IPS DF 4.7 (cell line): ENCODE measurements around the gene MOSMO.
"Not testable (repeated sequence)": the region's sequence is repeated elsewhere in the genome, so short reads cannot be mapped to it uniquely, and the experiment has no call there.

Experiments used
- DNase-seq: peaks from one replicate; pipeline ENCODE4 v3.0.0-alpha.2; 2013; ENCODE audit warnings: low spot score; ENCODE audit errors: extremely low read depth

MOSMO gene

DNA sequence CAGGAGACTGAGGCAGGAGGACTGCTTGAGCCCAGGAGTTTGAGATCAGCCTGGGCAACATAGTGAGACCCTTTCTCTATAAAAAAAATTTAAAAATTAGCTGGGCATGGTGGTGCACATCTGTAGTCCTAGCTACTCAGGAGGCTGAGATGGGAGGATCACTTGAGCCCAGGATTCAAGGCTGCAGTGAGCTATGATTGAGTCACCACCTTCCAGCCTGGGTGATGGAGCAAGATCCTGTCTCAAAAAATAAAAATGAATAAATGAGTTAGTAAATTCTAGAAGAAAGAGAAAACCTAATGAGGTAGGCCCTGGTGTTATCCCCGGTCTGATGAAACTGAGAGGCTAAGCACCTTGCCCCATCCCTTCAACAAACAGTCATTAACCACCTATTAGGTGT lies 5.9 kb upstream of the MOSMO start:
- not testable (repeated sequence) for DNase-seq

DNA sequence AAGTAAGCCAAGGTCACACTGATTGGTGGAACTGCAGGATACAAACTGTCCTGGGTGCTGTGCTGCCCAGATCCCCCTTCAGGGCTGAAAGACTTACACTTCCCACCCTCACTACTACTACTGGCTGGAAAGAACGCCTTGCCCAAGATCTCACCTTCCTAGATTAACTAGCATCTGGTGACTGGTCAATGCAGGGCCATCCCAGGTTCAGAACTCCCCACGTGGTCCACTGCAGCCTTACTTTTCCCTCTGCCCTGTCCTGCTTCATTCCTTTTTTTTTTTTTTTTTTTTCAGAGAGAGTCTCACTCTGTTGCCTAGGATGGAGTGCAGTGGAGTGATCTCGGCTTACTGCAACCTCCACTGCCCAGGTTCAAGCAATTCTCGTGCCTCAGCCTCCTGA lies 4.7 kb upstream of the MOSMO start:
- no peak for DNase-seq

DNA sequence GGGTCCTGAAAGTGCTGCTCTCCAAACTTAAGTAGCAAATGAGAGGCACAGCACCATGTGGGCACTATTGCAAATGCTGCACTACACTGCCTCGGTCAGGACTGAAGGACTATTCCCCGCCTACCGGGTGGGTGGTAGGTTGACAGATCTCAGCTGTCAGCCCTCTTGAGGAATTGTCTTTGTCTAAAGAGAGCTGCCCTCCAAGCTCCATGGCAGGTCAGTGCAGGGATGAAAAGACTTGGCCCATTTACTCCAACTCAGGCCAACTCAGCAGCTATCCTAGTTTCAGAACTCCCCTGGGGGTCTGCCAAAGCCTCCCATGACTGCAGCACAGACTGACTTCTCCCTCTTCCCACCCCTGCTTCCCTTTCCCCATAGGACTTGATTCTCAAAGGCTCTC lies 3.6 kb upstream of the MOSMO start:
- no peak for DNase-seq

DNA sequence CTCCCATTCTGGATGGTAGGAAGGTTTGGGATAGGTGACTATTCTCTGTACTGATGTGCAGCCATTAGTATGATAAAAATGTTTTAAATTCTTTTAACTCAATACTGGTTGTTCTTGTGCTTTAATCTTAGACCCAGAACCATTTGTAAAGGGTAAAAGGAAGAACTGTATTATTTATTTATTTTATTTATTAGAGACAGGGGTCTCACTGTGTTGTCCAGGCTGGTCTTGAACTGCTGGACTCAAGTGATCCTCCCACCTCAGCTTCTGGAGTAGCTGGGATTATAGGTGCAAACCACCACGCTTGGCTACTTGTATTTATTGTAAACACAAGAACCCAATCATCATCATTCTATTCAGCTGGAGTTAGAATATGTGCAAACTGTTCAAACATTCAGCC lies 2.2 kb upstream of the MOSMO start:
- no peak for DNase-seq

DNA sequence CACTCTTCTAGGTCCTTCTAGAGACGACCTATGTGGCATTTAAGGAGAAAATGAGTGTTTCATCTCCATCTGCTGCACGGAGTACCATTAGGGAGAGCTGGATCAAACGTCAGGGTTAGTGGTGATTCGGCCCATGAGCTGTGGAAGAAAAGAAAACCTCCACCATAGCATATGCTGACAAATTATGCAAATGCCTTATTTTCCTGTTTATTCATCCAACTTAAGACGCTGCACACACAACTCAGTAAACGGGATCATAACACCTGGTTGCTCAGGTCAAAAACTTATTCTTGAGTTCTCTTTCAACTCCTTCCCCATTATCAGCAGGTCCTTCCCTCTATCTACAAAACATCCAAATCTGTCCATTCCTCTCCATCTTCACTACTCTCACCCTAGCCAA lies 1.3 kb upstream of the MOSMO start:
- no peak for DNase-seq

DNA sequence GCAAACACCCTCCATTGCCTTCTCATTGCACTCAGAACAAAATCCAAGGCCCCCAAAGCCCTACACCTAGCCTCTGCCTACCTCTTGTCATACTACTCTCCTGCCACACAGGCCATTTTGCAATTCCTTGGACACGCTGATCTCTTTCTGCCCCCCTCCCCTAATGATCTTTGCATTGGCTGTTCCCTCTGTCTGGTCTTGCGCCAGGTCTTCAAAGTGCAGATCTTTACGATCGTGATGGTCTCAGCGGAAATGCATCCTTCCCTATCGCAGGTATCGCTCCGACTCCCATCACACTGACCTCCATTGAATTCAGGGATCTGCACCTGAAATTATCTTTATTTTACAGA lies 777 bp upstream of the MOSMO start:
- DNase-seq = no peak

DNA sequence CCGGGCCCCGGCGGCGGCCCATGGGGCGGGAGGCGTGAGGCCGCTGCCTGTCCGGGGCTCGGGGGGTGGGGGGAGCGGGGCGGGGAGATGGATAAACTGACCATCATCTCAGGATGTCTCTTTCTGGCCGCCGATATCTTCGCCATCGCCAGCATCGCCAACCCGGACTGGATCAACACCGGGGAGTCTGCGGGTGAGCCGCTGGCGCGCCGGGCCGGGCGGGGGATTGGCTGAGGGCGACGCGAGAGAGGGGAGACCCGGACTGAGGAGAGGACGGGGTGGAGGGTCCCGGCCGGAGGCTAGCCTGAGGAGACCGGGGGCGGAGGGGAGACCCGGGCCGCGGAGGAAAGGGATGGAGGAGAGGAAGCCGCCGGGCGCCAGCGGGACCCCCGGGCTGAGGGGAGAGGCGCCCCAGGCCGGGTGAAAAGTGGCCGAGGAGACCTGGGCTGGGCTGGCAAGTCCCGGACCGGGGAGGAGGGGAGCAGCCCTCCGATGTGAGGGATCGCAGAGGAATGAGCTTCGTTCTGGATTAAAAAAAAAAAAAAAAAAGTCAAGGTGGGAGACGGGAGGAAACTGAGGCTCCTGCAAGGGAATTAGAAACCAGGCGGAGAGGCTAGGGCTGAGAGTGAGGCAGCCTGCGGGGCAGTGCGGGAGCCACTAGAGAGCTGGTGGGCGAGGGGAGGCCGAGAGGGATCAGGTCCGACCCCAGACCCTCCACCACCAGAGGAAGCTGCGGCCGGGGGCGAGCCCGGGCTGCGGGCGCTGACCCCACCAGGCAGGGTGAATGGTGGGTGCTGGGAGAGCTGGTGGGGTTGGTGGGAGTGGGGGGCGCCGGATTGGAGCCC lies 526 bp downstream of the MOSMO start:
- no peak for DNase-seq

DNA sequence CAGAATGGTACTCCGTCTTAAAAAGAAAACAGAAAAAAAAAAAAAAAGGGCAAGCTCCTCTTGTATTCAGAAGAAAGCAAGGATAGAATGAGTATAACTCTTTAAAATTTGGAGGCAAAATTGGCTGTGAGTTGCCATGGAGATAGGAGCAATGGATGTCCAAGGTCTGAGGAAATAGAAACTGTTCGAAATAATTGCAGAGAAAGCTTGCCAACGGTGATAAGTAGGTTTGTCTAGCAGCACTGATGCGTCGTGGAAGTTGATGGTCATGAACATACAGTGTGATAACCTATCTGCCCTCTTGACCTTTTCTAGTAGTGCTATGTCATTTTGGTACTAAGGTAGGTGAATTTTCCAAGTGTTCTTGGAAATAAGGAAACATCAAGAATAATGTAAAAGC lies 3.0 kb downstream of the MOSMO start:
- no peak for DNase-seq

DNA sequence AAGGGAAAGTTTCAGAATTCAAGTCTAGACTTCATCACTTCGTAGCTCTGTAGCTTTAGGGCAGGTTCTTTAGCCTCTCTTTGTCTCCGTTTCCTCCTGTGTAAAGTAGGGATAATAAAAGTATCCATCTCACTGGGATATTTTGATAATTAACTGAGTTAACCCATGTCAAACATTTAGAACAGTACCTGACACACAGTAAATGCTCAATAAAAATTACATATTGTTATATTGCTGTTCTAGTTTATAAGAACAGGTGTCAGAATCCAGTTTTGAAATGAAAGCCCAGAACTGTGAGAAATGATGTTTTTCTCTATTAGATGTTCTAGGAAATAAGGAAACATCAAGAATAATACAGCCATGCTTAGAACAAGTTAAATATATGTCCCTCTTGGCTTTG lies 4.3 kb downstream of the MOSMO start:
- no peak for DNase-seq

DNA sequence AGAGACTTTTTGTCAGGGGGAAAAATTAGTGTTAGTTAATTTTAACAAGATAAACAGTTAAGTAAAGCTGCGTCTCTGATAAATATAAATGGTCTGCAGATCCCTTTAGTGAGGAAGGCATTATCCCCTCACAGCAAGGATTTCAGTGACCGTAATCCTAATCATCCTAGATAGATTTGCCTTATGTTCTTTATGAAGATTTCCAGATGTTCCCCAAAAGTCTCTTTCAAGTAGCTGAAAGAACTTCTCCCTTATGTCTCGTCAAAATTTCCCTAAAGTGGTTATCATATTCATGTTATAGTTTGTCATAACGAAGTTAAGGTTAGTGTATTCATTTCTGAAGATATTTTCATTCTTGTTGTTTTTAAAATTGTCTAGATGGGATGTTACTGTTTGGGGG lies 5.6 kb downstream of the MOSMO start:
- DNase-seq = no peak

DNA sequence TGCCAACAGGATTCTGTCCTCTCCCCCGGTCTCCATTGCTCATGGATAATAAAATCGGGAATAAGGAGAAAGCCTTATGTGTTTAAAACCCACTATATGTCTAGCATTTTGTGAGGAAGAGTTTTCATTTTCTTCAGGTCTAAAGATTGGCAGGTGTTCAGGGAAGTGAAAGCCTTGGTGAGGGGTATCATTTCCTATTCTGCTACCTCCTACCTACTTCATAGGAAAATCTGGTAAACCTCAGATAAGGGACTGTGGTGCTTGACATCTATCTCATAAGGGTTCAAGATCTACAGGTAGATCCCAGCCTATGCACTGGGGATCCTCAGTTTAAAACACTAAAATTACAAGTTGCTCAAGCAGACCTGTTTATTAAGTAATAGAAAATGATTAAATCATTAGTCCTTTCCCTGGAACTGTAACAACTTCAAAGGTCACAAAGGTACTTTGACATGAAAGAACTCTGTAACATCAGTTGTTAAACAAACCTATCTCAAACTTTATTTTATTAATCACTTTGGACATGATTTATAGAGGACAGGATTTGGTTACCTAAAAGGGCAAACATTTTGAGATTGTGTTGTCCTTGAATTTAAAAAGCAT lies 6.5 kb downstream of the MOSMO start:
- no peak for DNase-seq

DNA sequence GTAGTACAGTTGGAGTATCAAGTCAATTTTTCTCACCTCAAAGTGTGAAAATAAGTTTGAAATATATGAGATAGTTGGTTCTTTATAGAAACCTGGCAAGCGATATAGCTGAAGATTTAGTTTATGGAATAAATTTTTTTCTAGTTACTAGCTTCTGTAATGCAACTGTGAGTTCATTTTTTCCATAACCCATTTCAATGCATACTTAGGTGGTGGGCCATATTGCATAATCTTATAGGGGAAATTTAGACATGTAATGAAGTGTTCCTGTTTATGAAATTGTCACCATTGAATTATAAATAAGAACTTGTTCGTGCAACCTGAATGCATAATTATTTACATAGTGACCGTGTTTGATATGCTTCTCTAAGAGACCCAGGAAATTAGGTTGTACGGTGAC lies 9.0 kb downstream of the MOSMO start:
- DNase-seq = no peak

DNA sequence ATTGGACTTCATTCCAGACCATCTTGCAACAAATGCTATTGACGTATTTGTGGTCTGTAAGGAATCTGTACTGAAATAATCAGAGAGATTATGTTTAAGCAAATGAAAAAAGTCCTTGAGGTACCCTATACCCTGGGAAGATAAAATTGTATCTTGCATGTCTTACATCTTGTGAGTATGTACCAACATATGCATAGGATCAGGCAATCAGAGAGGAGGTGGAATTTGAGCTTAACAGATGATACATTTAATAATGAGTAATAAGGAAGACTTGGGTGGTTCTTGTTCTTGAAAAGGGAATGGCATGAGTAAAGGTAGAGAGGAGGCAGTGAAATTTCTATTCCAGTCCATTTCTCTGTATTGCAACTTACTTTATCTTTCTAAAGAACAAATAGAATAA lies 10.6 kb downstream of the MOSMO start:
- DNase-seq = no peak

DNA sequence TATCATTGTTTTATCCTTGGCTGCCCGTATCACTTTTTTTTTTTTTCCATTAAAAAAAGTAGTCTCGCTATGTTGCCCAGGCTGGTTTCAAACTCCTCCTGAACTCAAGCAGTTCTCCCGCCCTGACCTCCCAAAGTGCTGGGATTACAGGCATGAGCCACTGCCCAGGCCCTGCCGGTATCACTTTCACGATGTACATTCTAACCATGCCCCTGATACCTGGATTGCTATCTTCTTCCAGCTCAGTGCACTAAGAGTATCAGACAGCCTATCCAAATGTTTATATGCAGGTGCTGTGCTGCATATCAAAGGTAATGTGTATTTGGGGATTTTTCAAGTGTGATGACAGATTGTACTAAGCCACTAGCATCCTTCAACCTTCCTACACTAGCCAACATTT lies 14.2 kb downstream of the MOSMO start:
- no peak for DNase-seq

DNA sequence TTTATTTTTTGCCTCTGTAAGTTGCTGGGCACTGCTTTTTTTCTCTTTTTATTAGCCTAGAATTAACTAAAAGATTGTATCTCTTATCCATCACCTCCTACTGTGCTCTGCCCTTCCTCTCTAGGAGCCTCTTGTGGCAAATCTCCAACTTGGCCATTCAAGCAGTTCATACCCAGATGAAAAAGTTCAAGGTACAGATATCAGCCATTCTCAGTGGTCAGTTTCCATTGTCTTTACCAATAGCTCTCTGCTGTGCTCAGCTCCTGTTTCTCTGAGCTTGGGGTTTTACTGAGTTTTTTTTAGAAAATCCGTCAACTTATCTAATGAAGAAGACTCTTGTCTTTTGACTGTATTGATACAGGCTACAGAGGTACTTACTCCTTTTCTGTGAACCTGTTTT lies 15.6 kb downstream of the MOSMO start:
- DNase-seq = no peak

DNA sequence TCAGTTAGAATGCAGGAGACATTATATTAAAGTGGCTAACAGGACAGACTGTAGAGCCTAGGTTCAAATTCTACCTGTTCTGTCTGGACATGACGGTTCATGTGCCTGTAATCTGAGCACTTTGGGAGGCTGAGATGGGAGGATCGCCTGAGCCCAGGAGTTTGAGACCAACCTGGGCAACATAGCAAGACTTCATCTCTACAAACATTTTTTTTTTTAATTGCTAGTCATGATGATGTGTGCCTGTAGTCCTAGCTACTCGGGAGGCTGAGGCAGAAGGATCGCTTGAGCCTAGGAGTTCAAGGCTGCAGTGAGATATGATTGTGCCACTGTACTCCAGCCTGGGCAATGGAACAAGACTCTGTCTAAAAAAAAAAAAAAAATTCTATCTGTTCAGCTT lies 16.9 kb downstream of the MOSMO start:
- DNase-seq = not testable (repeated sequence)

DNA sequence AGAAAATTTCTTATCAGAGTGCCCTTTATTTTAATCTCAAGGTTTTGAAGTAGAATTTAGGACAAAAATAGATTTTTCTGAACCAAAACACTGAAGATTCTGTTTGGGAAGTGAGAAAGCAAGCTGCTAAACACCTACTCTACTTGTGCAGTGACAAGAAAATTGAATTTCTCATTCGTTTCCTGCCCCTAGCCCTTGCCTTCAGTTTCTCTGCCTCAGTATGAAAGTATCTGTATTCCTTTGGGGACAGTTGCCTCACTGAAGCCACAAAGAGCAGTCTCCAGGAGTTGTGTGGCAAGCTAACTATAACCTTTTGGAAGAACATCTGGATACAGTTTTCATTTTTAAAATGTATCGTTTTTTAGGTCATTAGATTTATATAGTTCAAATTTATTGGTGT lies 19.7 kb downstream of the MOSMO start:
- no peak for DNase-seq

DNA sequence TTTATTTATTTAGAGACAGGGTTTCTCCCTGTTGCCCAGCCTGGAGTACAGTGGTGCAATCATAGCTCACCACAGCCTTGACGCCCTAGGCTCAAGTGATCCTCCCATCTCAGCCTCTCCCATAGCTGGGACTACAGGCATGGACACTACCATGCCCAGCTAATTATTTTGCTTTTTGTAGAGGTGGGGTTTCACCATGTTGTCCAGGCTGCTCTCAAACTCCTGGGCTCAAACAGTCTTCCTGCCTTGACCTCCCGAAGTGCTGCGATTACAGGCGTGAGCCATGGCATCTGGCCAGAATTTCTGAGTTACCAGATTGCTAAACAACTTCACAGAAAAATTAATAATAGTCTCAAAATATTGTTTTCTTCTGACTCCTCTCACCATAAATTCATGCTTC lies 21.7 kb downstream of the MOSMO start:
- DNase-seq = no peak

DNA sequence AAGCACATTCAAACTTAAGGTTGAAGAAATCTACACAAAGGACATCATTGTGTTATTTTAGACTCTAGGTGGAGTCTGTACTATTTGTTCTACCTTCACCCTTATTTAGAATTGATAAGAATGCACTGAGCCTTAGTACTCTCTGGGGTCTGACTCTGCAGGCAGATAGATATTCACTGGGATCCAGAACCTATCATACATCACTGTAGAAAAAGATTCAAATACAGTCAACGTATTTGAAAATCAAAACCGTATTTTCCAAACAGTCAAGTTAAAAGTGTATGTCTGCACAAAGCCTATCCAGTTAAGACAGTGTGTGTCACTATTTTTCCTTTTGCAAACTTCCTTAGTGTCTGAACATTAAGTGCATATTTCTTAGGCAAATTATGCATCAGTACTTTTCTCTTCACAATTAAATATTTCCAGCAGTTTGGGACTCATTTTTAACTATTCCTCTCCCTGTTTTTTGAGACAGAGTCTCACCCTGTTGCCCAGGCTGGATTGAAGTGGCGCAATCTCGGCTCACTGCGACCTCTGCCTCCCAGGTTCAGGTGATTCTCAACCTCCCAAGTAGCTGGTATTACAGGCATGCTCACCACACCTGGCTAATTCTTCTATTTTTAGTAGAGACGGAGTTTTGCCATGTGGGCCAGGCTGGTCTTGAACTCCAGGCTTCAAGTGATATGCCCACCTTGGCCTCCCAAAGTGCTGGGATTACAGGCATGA lies 22.3 kb downstream of the MOSMO start:
- DNase-seq = no peak

DNA sequence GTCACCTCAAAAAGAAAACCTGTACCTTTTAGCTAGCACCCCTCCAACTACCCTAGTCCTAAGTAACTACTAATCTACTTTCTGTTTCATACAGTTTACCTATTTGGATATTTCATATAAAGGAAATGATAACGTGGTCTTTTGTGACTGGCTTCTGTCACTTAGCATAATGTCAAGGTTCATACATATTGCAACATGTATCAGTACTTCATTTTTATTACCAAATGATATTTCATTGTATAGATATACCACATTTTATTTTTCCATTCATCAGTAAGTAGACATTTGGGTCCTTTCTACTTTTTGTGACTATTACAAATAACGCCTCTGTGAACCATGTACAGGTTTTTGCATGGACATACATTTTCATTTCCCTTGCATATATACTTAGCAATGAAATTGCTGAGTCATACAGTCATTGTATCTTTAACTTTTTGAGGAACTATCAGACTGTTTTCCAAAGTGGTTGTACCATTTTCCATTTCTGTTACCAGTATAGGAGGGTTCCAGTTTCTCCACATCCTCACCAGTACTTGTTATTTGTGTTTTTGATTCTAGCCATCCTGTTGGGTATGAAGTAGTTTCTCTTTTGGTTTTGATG lies 23.7 kb downstream of the MOSMO start:
- DNase-seq = no peak

DNA sequence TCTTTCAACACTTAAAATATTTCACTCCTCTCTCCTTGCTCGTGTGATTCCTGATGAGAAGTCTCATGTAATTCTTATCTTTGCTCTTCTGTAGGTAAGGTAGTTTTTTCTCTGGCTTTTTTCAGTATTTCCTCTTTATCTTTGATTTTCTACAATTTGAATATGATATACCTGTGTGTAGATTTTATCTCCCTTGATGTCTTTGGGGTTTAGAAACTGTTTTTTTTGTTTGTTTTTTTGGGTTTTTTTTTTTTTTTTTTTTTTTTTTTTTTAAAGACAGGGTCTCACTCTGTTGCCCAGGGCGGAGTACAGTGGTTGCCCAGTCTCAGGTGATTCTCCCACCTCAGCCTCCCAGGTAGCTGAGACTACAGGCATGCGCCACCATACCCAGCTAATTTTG lies 26.6 kb downstream of the MOSMO start:
- DNase-seq = no peak

DNA sequence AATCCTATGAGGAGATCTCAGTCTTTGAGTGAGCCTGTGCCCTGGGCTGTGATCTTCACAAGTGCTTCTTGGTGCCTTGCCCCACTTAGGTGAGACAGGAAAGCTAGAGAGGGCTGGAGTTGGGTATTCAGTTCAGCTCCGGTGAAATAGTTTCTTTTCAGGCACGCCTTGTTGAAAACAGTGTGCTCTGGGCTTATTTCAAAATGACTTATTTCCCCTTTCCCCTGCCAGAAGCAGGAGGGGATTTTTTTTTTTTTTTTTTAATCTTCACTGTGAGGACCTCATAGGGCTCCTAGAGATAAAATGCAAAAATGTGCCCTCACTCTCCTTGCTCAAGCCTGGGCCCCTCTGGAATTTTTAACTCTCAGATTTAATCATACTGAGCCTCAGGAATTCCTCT lies 27.2 kb downstream of the MOSMO start:
- DNase-seq = no peak
